Measurements from ENCODE around the gene ZCCHC10.

GRCh38 chr5:133065471-133065870, 39.1 kb upstream of the ZCCHC10 start:
- TF ChIP-seq POLR2A (IDR thresholded peaks at IDR 0.05) (no peak), CTCF (IDR thresholded peaks at IDR 0.05) (no peak)

All from testis (tissue), 2 donors.